ENCODE data around the gene ZNF438.

Gene ZNF438

GRCh38 chr10:31031558-31032257 lies at the start of gene ZNF438:
TSS of gene ZNF438 (minus strand) at chr10:31031865. CDS start at chr10:30877034, 154,831 bp downstream.
- H3K4me3 ChIP-seq: peak within 1 kb of the TSS; percentile 75
- H4K20me1 ChIP-seq: no peaks in the 10 kb centered on the region
- peak within 1 kb of the TSS; percentile 94 for H3K27ac ChIP-seq
- no peak for TF ChIP-seq Cebpa-rat (IDR thresholded peaks at IDR 0.05)
- no peaks in the 10 kb centered on the region for H3K27me3 ChIP-seq
- H3K4me2 ChIP-seq: peak within 1 kb of the TSS; percentile 94
- H3K36me3 ChIP-seq: no peaks in the 10 kb centered on the region
- H3K9me3 ChIP-seq: no peaks in the 10 kb centered on the region
- H3K4me1 ChIP-seq: peaks cover 12% of the 10 kb centered on the region; the same call in 1 of the 2 replicates
- peak within 1 kb of the TSS; percentile 85 for H3K9ac ChIP-seq

GRCh38 chr10:31076610-31076988 lies 44.9 kb upstream of the ZNF438 start:
- Histone ChIP-seq H3K4me1 (no peaks in the 10 kb centered on the region), H3K36me3 (no peaks in the 10 kb centered on the region), H3K27me3 (no peaks in the 10 kb centered on the region), H3K4me2 (no peak overlapping the region), H3K4me3 (no peak overlapping the region), H3K9ac (no peak overlapping the region), H4K20me1 (no peaks in the 10 kb centered on the region), H3K9me3 (no peaks in the 10 kb centered on the region), H3K27ac (no peak overlapping the region)
- TF ChIP-seq Cebpa-rat (IDR thresholded peaks at IDR 0.05): no peak

- H3K27ac ChIP-seq: no peak overlapping the region
- no peaks in the 10 kb centered on the region for H3K9me3 ChIP-seq
- no peaks in the 10 kb centered on the region for H4K20me1 ChIP-seq
- no peak for TF ChIP-seq Cebpa-rat (IDR thresholded peaks at IDR 0.05)
- no peak overlapping the region for H3K4me3 ChIP-seq
- no peaks in the 10 kb centered on the region for H3K36me3 ChIP-seq
- no peaks in the 10 kb centered on the region for H3K27me3 ChIP-seq
- no peak overlapping the region for H3K4me2 ChIP-seq
- H3K9ac ChIP-seq: no peak overlapping the region
- H3K4me1 ChIP-seq: no peaks in the 10 kb centered on the region
Measured at GRCh38 chr10:31075881-31076609, 44.4 kb upstream of the ZNF438 start.

GRCh38 chr10:31075434-31075833 lies 43.8 kb upstream of the ZNF438 start:
- TF ChIP-seq Cebpa-rat (IDR thresholded peaks at IDR 0.05): no peak
- H3K4me3 ChIP-seq: no peak overlapping the region
- H3K9ac ChIP-seq: no peak overlapping the region
- H4K20me1 ChIP-seq: no peaks in the 10 kb centered on the region
- no peaks in the 10 kb centered on the region for H3K9me3 ChIP-seq
- no peaks in the 10 kb centered on the region for H3K27me3 ChIP-seq
- H3K36me3 ChIP-seq: no peaks in the 10 kb centered on the region
- no peak overlapping the region for H3K27ac ChIP-seq
- H3K4me1 ChIP-seq: no peaks in the 10 kb centered on the region
- H3K4me2 ChIP-seq: no peak overlapping the region

- Histone ChIP-seq H3K4me1 (no peaks in the 10 kb centered on the region), H3K9ac (no peak overlapping the region), H3K27me3 (no peaks in the 10 kb centered on the region), H3K4me3 (no peak overlapping the region), H3K4me2 (no peak overlapping the region), H3K27ac (no peak overlapping the region), H4K20me1 (no peaks in the 10 kb centered on the region), H3K36me3 (no peaks in the 10 kb centered on the region), H3K9me3 (no peaks in the 10 kb centered on the region)
- no peak for TF ChIP-seq Cebpa-rat (IDR thresholded peaks at IDR 0.05)
Measured at GRCh38 chr10:31074722-31075086, 43.0 kb upstream of the ZNF438 start.

GRCh38 chr10:31073996-31074721 lies 42.5 kb upstream of the ZNF438 start:
- Histone ChIP-seq H3K27me3 (no peaks in the 10 kb centered on the region), H3K36me3 (no peaks in the 10 kb centered on the region), H3K9ac (no peak overlapping the region), H4K20me1 (no peaks in the 10 kb centered on the region), H3K9me3 (no peaks in the 10 kb centered on the region), H3K4me1 (no peaks in the 10 kb centered on the region), H3K27ac (no peak overlapping the region), H3K4me3 (no peak overlapping the region), H3K4me2 (no peak overlapping the region)
- no peak for TF ChIP-seq Cebpa-rat (IDR thresholded peaks at IDR 0.05)

- Histone ChIP-seq H3K9me3 (no peaks in the 10 kb centered on the region), H3K4me1 (no peaks in the 10 kb centered on the region), H3K4me3 (no peak overlapping the region), H3K27me3 (no peaks in the 10 kb centered on the region), H4K20me1 (no peaks in the 10 kb centered on the region), H3K4me2 (no peak overlapping the region), H3K36me3 (no peaks in the 10 kb centered on the region), H3K9ac (no peak overlapping the region), H3K27ac (no peak overlapping the region)
- TF ChIP-seq Cebpa-rat (IDR thresholded peaks at IDR 0.05): no peak
Measured at GRCh38 chr10:31073211-31073610, 41.5 kb upstream of the ZNF438 start.

- Histone ChIP-seq H3K9ac (no peak overlapping the region), H3K36me3 (no peaks in the 10 kb centered on the region), H3K4me3 (no peak overlapping the region), H3K27me3 (no peaks in the 10 kb centered on the region), H3K27ac (no peak overlapping the region), H4K20me1 (no peaks in the 10 kb centered on the region), H3K4me2 (no peak overlapping the region), H3K9me3 (no peaks in the 10 kb centered on the region), H3K4me1 (no peaks in the 10 kb centered on the region)
- TF ChIP-seq Cebpa-rat (IDR thresholded peaks at IDR 0.05): no peak
Measured at GRCh38 chr10:31072451-31072850, 40.8 kb upstream of the ZNF438 start.

- Histone ChIP-seq H4K20me1 (no peaks in the 10 kb centered on the region), H3K27me3 (no peaks in the 10 kb centered on the region), H3K4me1 (peaks cover 6% of the 10 kb centered on the region; the same call in 1 of the 2 replicates), H3K9ac (no peak overlapping the region), H3K4me2 (no peak overlapping the region), H3K27ac (no peak overlapping the region), H3K36me3 (no peaks in the 10 kb centered on the region), H3K9me3 (no peaks in the 10 kb centered on the region), H3K4me3 (no peak overlapping the region)
- no peak for TF ChIP-seq Cebpa-rat (IDR thresholded peaks at IDR 0.05)
Measured at GRCh38 chr10:31071232-31072005, 39.8 kb upstream of the ZNF438 start.
